ENCODE data around the gene RIT2. TPM values are rescaled to one million over a fixed set of nuclear protein-coding genes. Genes with fewer than 3 reads are reported as not detected.

RIT2 gene
- total and polyA plus RNA-seq, 5 donors: not detected

- Histone ChIP-seq H3K4me3 (ENCODE audit: low read length) (no peak overlapping the region), H3K27me3 (ENCODE audit: control insufficient read depth, insufficient read depth) (no peaks in the 10 kb centered on the region), H3K27ac (ENCODE audit: low read length) (no peak overlapping the region), H3K9me3 (ENCODE audit: control insufficient read depth, low read length) (no peaks in the 10 kb centered on the region), H3K4me1 (ENCODE audit: control insufficient read depth, insufficient read depth, low read length) (no peaks in the 10 kb centered on the region)
- 73% methylated on average over 5 of the region's 5 CpGs for WGBS
- intact Hi-C loops (cut with DNase I): no loop called here
- DNase-seq (no peak), ATAC-seq (no peak)
These were observed 105.8 kb downstream of the RIT2 start for GRCh38 chr18:43009674-43010073.

DNA sequence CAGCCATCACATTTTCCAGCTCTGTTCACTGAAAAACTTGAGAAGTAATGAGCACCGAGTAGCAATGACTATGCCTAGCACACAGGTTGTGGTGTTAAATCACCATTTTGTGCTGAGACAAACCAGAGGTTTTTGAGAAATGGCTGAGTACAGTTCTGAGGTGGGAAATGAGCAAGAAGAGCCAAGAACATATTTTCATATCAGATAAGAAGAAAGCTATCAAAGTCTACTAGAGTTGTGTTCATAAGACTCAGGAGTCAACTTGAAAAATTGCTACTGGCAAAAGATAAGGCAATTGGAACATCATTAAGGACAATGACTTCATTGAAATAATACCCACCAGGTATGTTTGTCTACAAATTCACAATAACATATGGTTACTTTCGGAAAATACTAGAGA is 108.1 kb downstream of the RIT2 start:
- no peaks in the 10 kb centered on the region for H3K9me3 ChIP-seq (ENCODE audit: control insufficient read depth, low read length)
- WGBS: 80% methylated on average over 2 of the region's 2 CpGs
- ATAC-seq (no peak), DNase-seq (no peak)
- intact Hi-C loops (cut with DNase I): no loop called here
- no peak overlapping the region for H3K27ac ChIP-seq (ENCODE audit: low read length)
- no peaks in the 10 kb centered on the region for H3K4me1 ChIP-seq (ENCODE audit: control insufficient read depth, insufficient read depth, low read length)
- H3K4me3 ChIP-seq (ENCODE audit: low read length): no peak overlapping the region
- H3K27me3 ChIP-seq (ENCODE audit: control insufficient read depth, insufficient read depth): no peaks in the 10 kb centered on the region

GRCh38 chr18:43004421-43004820 is 111.1 kb downstream of the RIT2 start:
- 76% methylated on average over 1 of the region's 1 CpG for WGBS
- ATAC-seq (no peak), DNase-seq (no peak)
- H3K27ac ChIP-seq (ENCODE audit: low read length): no peak overlapping the region
- intact Hi-C loops (cut with DNase I): no loop called here
- no peaks in the 10 kb centered on the region for H3K4me1 ChIP-seq (ENCODE audit: control insufficient read depth, insufficient read depth, low read length)
- H3K4me3 ChIP-seq (ENCODE audit: low read length): no peak overlapping the region
- H3K9me3 ChIP-seq (ENCODE audit: control insufficient read depth, low read length): no peaks in the 10 kb centered on the region
- no peaks in the 10 kb centered on the region for H3K27me3 ChIP-seq (ENCODE audit: control insufficient read depth, insufficient read depth)

- Histone ChIP-seq H3K4me1 (ENCODE audit: control insufficient read depth, insufficient read depth, low read length) (no peaks in the 10 kb centered on the region), H3K9me3 (ENCODE audit: control insufficient read depth, low read length) (no peaks in the 10 kb centered on the region), H3K27me3 (ENCODE audit: control insufficient read depth, insufficient read depth) (no peaks in the 10 kb centered on the region), H3K27ac (ENCODE audit: low read length) (no peak overlapping the region), H3K4me3 (ENCODE audit: low read length) (no peak overlapping the region)
- intact Hi-C loops (cut with DNase I): no loop called here
- WGBS: 80% methylated on average over 2 of the region's 2 CpGs
- DNase-seq (no peak), ATAC-seq (no peak)
These were observed 113.7 kb downstream of the RIT2 start for GRCh38 chr18:43001821-43002220.

DNA sequence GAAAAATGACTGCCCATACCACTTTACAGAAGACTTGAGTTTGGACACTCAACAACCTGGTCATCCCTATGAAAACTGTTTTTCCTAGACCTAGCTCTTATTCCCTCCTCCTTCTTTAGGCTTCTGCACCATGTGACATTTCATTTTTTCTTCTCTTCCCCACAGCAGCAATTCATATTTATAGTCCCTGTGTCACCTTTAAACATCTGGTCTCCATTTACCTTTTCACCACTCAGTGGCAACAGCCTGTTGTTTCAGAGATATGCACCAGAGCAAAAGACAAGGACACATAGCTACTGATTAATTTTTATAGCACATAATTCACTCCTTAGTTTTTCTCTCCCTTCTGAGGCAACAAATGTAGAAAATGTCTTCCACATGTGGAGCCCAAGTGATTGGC is 118.7 kb downstream of the RIT2 start:
- no peak overlapping the region for H3K27ac ChIP-seq (ENCODE audit: low read length)
- H3K27me3 ChIP-seq (ENCODE audit: control insufficient read depth, insufficient read depth): no peaks in the 10 kb centered on the region
- intact Hi-C loops (cut with DNase I): no loop called here
- no peak overlapping the region for H3K4me3 ChIP-seq (ENCODE audit: low read length)
- no peak for ATAC-seq
- DNase-seq: no peak
- no peaks in the 10 kb centered on the region for H3K9me3 ChIP-seq (ENCODE audit: control insufficient read depth, low read length)
- H3K4me1 ChIP-seq (ENCODE audit: control insufficient read depth, insufficient read depth, low read length): no peaks in the 10 kb centered on the region

- ATAC-seq (no peak), DNase-seq (no peak)
- Histone ChIP-seq H3K27ac (ENCODE audit: low read length) (no peak overlapping the region), H3K4me1 (ENCODE audit: control insufficient read depth, insufficient read depth, low read length) (no peaks in the 10 kb centered on the region), H3K4me3 (ENCODE audit: low read length) (no peak overlapping the region), H3K9me3 (ENCODE audit: control insufficient read depth, low read length) (no peaks in the 10 kb centered on the region), H3K27me3 (ENCODE audit: control insufficient read depth, insufficient read depth) (no peaks in the 10 kb centered on the region)
- intact Hi-C loops (cut with DNase I): no loop called here
- WGBS: 94% methylated on average over 1 of the region's 1 CpG
These were observed 135.1 kb downstream of the RIT2 start for GRCh38 chr18:42980426-42980825.

DNA sequence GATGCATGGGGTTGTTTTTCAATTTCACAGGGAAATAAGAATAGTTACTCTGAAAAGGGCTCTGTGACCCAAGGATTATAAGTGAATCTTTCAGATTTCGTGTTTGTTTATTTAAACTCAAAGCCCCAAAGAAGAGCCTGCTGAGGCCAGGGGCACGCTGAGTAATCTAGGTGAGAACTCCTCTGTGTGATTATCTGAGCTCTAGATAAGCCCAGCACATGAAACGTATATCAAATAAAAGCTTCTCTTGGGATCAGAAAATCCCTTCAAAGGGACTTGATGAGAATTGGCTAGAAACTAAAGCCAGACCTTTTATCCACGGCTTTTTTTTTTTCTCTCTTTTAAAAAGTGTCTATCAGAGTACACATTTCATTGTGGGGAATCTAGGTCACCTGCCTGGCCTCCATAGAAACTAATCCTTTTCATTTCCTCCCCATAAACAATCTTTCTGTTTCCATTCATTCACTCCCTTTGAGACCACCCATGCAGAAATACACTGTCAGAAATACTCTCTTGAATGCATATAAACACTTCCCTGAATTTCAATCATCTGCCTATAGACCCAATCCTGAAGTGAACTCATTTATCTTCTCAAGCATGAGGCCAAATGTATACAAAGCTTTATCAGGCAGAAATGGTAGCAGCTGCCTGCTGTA is 137.4 kb downstream of the RIT2 start:
- WGBS: 37% methylated on average over 4 of the region's 4 CpGs
- Histone ChIP-seq H3K27me3 (ENCODE audit: control insufficient read depth, insufficient read depth) (no peaks in the 10 kb centered on the region), H3K4me1 (ENCODE audit: control insufficient read depth, insufficient read depth, low read length) (no peaks in the 10 kb centered on the region), H3K4me3 (ENCODE audit: low read length) (no peak overlapping the region), H3K9me3 (ENCODE audit: control insufficient read depth, low read length) (no peaks in the 10 kb centered on the region), H3K27ac (ENCODE audit: low read length) (no peak overlapping the region)
- DNase-seq (no peak), ATAC-seq (no peak)
- intact Hi-C loops (cut with DNase I): no loop called here

DNA sequence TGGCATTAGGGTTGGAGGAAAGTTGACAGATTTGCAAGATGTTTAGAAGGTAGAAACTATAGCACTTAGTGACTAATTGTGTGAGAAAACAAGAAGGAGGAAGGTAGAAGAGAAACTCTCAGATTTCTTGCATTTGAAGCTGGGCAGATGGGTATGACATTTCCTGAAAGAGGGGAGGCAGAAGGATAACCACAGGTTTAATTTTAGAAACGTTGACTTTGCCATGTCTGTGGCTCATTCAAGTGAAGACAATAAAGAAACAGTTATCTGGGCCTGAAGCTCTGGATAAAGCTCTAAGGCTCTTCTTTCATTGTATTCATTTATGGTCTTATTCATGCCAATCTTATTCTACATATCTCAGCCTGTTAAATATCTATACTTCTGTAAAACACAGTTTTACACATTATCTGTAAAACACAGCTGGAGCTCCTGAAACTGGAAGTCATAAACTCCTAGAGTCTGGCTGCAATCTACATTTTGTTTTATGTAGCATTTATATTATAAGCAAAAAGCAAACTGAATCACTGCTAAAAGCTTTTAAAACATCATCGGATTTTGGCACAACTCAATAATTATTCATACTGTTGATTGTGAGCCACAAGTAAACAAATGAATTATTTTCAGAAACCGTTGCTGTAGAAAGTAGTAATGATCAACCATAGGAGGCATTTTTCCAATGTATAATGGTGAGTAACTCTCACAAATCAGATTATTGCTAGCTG is 138.5 kb downstream of the RIT2 start:
- H3K4me1 ChIP-seq (ENCODE audit: control insufficient read depth, insufficient read depth, low read length): no peaks in the 10 kb centered on the region

DNA sequence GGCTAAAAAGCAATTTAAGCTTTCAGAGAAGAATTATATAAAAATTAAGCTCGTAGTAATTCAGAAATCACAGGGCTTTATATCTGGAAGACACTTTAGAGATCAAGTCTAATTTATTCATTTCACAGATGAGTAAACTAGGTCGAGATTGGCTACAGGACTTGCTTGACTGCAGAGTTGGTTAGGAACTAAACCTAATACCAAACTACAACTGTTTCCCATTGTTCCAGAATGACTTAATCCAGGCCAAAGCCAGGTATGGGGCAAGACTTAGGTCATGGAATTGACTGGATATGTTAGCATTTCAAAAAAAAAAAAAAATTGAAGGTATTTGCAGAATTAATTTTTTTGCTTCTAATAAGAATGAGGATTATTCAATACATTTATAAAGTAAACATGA is 146.1 kb downstream of the RIT2 start:
- no peak overlapping the region for H3K4me3 ChIP-seq (ENCODE audit: low read length)
- H3K4me1 ChIP-seq (ENCODE audit: control insufficient read depth, insufficient read depth, low read length): no peaks in the 10 kb centered on the region
- 64% methylated on average over 2 of the region's 2 CpGs for WGBS
- no peaks in the 10 kb centered on the region for H3K27me3 ChIP-seq (ENCODE audit: control insufficient read depth, insufficient read depth)
- no peak for ATAC-seq
- intact Hi-C loops (cut with DNase I): no loop called here
- no peak overlapping the region for H3K27ac ChIP-seq (ENCODE audit: low read length)
- DNase-seq: no peak
- H3K9me3 ChIP-seq (ENCODE audit: control insufficient read depth, low read length): no peaks in the 10 kb centered on the region

More for the DNA sequence above, 138.5 kb downstream of the RIT2 start:
- H3K9me3 ChIP-seq (ENCODE audit: control insufficient read depth, low read length): no peaks in the 10 kb centered on the region
- H3K27ac ChIP-seq (ENCODE audit: low read length): no peak overlapping the region
- H3K27me3 ChIP-seq (ENCODE audit: control insufficient read depth, insufficient read depth): no peaks in the 10 kb centered on the region
- no peak for ATAC-seq
- 39% methylated on average over 3 of the region's 3 CpGs for WGBS
- no peak overlapping the region for H3K4me3 ChIP-seq (ENCODE audit: low read length)
- no peak for DNase-seq
- intact Hi-C loops (cut with DNase I): no loop called here

DNA sequence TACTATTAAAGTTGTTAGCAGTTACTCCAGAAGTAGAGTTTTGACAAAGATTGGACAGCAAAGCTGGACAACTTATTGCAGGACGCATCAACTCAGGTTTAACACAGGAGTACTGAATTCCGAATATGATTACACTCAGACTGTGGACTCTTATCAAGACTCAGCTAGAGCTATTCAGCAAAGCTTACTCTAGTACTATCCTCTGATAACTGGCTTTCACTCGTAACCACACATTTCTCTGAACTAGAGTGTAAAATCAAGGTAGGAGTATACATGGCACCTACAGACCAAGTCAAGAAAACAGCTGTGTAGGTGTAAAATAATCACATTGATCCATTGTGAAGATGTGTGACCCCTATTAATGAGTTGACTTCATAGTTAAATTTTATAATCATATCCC is 154.2 kb downstream of the RIT2 start:
- 81% methylated on average over 3 of the region's 3 CpGs for WGBS
- DNase-seq (no peak), ATAC-seq (no peak)
- H3K4me3 ChIP-seq (ENCODE audit: low read length): no peak overlapping the region
- no peak overlapping the region for H3K27ac ChIP-seq (ENCODE audit: low read length)
- H3K9me3 ChIP-seq (ENCODE audit: control insufficient read depth, low read length): no peaks in the 10 kb centered on the region
- intact Hi-C loops (cut with DNase I): no loop called here
- no peaks in the 10 kb centered on the region for H3K27me3 ChIP-seq (ENCODE audit: control insufficient read depth, insufficient read depth)
- H3K4me1 ChIP-seq (ENCODE audit: control insufficient read depth, insufficient read depth, low read length): no peaks in the 10 kb centered on the region

DNA sequence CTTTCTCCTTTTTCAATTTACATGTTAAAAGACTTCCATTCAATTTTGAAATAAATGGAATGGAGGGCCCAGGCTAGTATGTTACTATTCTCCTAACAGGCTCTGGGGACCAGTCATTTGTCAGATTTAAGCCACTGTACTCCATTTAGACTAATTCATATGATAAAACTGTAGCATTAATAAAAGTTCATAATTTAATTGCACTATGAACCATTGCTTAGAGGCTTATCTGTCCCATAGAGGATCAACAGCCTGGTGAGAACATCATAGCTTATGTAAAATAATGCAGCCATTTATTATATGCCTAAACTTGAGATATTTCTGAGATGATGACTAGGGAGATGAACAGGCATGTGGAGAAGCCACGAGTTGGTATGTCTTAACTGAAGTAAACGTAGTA is 156.0 kb downstream of the RIT2 start:
- DNase-seq (no peak), ATAC-seq (no peak)
- WGBS: 72% methylated on average over 2 of the region's 2 CpGs
- Histone ChIP-seq H3K27ac (ENCODE audit: low read length) (no peak overlapping the region), H3K4me3 (ENCODE audit: low read length) (no peak overlapping the region), H3K4me1 (ENCODE audit: control insufficient read depth, insufficient read depth, low read length) (no peaks in the 10 kb centered on the region), H3K9me3 (ENCODE audit: control insufficient read depth, low read length) (no peaks in the 10 kb centered on the region), H3K27me3 (ENCODE audit: control insufficient read depth, insufficient read depth) (no peaks in the 10 kb centered on the region)
- intact Hi-C loops (cut with DNase I): no loop called here

GRCh38 chr18:42958353-42958752 is 157.1 kb downstream of the RIT2 start:
- Histone ChIP-seq H3K9me3 (ENCODE audit: control insufficient read depth, low read length) (no peaks in the 10 kb centered on the region), H3K27me3 (ENCODE audit: control insufficient read depth, insufficient read depth) (no peaks in the 10 kb centered on the region), H3K4me1 (ENCODE audit: control insufficient read depth, insufficient read depth, low read length) (no peaks in the 10 kb centered on the region), H3K4me3 (ENCODE audit: low read length) (no peak overlapping the region), H3K27ac (ENCODE audit: low read length) (no peak overlapping the region)
- no peak for DNase-seq
- ATAC-seq: no peak
- intact Hi-C loops (cut with DNase I): no loop called here
- WGBS: 86% methylated on average over 4 of the region's 4 CpGs

All from right cardiac atrium (tissue), 5 donors.